ENCODE measurements around the gene TCF7L2. TPM values are rescaled to one million over a fixed set of nuclear protein-coding genes. Genes with fewer than 3 reads are reported as not detected.

TCF7L2 gene
- total RNA-seq, 1 donor from 2014 or later, result 52.5 TPM

DNA sequence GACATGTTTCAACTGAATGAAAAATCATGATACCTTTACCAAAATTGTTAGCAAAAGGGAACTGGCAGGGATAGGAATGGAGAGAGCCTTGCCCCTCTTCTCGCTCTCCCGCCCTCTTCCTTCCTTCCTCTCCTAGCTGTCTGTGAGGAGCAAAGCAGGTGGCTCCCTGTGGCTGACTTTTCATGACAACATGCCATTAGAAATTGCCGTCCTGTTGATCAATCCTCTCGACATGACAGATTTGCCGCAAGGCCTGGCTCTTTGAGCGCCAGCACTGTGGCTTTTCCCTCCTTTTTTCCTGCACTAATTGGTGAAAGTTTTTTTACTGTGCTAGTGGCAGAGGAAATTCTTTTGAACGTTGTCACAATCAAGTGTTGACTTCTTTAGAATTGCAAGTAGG is 171.1 kb downstream of the TCF7L2 start:
- peak; percentile 5 for DNase-seq (ENCODE audit: low spot score)

DNA sequence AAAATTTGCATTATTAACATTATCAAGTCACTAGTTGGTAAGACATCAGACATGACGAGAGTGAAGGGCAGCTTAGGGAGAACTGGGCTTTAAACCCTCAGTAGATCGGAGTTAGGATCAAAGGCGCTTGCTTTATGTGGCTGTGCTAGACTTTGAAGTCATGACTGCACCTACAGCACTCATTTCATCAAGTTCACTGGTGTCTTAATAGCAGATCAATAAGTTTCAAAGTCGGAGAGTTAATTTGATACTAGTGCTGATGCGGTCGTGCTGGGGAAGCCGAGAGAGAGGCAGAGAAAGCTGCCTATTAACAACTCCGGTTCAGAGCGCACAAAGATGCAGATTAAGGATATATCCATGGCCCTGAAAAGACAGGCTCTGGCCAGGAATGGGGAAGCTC is 172.9 kb downstream of the TCF7L2 start:
- peak; percentile 20 for DNase-seq (ENCODE audit: low spot score)

DNA sequence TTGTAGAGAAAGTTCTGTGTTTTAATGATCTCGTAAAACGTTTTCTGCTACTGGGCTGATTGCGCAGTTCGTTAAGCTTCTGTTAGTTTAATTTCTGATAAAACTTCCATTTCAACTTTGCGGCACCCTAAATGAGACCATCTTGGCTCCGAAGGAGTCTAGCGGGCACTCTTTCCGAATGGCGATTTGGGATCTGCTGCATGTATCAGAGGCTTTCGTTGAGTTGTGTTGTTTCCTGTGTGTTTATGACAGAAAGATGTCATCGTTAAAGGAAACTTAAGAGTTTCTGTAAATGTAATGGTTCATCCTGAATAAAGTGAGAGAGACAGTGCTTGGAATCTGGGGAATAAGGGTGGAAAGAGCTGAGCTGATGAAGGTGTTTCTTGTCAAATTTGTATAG is 174.7 kb downstream of the TCF7L2 start:
- DNase-seq (ENCODE audit: low spot score), result peak; percentile 6

DNA sequence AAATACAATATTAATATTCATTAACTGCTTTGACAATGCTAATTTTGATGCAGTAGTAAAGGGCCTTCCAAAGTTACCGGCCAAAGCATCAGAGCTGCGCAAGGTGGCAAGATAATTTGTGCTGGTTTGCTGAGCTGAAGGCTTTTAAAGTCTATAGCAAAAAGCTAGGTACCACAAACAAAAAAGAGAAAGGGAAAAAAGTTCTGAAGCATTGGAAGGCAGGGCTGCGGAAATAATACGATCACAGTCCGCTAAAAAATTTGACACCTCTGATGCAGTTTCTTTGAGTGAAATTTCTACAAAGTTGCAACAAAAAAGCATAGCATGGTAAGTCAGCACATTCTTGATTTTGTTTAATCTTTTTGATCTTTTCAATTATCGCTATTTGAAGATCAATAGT is 175.6 kb downstream of the TCF7L2 start:
- DNase-seq (ENCODE audit: low spot score), result peak; percentile 15

DNA sequence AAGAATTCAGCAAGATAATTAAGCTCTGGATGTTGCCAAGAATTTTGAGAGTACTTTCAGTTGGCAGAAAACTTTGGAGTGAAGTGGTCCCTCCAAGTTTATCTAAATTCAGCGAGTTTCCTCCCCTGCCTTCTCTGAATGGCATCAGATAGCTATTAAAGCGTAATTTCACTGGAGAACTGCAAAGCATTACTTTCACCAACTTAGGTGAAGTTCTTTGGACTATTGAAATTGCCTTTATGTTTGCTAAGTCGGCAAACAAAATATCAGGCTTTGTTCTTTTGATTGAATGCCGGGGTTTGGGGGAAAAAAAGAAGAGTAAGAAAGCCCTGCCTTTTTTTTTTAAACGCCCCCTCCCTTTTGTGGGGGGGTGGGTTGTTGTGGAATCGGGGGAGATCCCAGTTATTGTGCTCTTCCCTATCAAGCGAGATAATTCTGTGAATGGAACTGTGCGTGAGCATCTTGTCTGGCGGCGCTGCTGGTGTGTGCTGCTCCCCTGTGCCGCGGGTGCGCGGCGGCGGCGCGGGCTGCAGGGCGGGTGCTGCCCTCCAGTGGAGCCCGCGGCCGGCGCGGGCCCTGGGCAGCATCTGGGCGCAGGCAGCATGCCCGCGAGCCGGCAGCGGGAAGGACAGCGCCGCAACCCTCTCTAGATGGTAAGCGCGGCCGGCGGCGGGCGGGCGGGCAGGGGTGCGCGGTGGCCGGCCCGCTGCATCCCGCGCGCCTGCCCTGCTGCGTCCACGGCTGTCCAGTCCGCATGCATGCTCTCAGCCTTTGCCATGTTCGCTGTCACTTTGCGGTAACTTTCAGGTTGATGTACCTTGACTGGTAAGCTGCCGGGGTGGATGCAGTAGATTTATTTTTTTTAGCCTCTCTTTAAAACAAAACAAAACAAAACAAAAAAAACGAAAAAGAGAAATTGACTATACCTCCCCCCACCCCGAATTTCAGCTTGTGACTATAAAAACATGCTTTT is 176.5 kb downstream of the TCF7L2 start:
- DNase-seq (ENCODE audit: low spot score), result peak; percentile 66

DNA sequence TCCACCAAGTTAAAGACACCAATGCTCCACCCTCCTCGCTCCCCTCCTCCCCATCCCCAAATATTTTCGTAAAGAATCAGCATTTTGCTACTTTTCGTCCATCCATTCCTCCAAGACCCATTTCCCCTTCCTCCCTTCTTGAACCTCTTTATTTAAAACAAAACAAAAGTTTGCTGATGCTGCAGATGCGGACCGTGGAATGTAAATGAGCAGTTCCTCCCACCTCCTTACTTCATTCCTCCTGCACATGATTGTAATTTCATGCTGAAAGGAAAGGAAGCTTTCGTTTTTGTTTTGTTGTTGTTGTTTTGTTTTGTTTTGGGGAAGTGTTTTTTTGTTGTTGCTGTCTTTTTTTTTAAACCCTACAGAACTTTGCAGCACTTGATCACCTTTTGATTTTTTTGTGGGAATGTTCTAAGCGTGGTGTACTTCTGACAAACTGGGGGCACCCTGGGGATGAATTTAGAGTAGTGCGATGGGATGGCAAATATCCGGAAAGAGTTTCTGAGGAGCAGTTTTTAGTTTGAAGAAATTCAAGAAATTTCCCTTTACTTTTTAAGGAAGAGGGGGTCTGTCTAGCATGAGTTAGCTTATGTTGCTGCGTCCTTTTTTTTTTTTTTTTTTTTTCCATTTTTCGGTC is 177.3 kb downstream of the TCF7L2 start:
- no peak for DNase-seq (ENCODE audit: low spot score)

DNA sequence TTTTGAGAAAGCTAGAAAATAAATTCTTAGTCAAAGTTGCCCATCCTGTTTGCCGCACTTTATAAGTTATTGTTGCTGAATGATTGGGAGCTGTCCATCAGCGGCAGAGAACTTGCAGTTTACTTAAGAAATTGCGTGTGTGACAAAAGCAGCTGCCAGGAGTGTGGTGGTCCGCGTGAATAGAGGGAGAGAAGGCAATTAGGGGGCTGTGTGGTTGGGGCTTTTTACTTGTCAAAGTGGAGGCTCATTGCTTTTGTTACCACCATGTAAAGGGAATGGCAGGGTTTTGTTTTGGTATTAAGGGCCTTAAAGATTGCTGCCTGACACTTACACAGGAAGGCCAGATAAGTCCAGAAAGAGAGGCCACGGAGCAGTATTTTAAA is 177.8 kb downstream of the TCF7L2 start:
- no peak for DNase-seq (ENCODE audit: low spot score)

DNA sequence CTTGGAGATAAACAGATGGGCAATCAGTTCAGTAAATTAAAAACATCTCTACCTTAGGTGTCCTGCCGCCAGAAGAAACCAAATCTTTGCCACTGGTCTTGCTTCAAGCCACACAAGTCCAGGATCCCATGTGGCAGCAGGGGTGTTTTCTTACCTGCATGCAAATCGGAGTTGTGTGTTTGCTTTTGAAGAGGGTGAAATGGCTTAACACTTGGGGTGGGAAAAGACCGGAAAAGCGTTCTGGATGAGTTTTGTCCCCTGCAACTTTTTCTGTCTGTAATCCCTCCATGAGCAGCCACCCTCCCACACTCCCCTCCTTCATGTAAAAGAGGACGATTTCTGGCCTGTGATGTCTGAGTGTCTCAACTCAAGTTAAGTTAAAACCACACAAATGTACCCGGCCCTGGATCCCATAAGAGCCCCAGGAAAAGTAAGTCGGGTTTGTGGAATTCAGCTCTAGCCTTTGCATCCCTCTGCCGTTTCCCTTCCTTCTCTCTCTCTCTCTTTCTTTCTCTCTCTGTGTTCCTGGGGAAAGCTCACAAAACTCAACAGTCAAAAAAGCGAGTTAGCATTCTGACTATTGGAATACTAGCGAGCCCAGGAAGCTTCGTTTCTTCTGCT is 178.5 kb downstream of the TCF7L2 start:
- DNase-seq (ENCODE audit: low spot score), result no peak

DNA sequence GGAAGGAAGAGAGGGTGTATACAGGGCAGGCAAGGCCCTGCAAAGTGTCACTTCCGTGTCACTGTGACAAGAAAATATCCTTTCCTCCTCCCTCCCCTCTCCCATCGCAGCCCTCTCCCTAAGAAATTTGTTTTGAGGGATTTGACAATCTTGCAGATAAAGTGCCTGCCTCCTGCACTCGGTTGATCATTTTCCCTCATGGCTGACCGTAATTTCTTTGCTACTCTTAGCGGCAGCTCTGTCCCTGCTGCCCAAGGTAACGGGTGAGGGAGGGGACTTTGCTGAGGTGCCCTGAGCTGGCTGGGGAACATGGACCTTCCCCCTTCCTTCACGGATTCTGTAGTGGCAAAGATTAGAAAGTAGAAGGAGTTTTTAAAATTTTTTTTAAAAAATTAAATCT is 179.1 kb downstream of the TCF7L2 start:
- DNase-seq (ENCODE audit: low spot score), result no peak

DNA sequence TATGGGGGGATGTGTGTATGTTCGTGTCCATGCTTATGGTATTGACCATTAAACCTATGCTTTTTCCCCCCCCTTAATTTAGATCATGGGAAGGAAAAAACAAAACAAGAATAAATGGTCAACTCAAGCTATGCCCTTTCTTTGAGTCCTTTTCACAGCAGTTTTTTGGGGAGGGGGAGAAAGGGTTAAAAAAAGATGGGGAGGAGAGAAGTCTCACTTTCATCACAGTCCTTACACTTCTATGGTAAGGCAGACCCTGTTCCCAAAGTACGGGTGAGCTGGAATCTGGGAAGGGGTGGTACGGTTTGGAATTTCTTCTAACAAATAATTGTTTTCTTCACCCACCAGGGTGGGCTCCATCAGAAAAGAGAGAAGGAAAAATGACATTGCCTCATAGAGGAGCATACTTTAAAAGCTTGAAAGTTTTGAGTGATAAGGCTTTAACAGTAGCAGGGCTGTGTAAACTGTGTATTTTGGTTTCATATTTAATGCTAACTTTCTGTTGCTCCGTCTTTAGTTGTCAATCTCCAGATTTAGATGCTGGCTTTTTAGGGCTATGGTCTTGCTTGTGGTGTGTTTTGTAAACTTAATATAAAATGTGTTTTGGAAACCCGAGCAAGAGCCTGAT is 180.1 kb downstream of the TCF7L2 start:
- no peak for DNase-seq (ENCODE audit: low spot score)

DNA sequence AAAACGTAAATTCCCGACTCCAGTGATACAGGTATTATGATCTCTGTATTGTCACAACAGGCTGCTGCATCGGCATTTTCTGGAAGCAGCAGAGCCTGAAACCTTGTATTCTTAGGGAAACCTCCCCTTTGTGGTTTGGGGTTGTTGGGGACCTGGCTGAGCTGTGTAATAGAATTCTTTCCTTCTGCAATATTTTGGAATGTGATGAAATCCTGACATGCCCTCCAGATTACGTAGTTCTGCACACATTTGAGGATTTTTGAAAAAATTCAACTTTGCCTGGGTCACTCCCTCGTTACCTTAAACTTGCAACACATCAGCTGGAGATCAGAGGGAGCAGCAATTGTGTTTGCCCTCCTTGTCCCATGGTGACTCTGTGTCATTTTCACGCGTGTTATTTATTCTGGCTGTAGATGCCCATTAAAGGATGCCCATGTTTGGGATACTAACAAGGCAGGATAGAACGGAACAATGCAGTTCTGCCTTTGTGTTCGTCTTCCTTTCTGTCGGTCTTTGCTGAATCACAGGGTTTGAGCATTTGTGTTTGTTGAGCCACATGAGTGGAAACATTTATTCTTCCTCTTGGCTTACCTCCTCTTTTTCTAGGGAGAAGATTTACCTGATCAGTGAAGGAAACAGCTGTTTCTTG is 181.7 kb downstream of the TCF7L2 start:
- DNase-seq (ENCODE audit: low spot score), result no peak

DNA sequence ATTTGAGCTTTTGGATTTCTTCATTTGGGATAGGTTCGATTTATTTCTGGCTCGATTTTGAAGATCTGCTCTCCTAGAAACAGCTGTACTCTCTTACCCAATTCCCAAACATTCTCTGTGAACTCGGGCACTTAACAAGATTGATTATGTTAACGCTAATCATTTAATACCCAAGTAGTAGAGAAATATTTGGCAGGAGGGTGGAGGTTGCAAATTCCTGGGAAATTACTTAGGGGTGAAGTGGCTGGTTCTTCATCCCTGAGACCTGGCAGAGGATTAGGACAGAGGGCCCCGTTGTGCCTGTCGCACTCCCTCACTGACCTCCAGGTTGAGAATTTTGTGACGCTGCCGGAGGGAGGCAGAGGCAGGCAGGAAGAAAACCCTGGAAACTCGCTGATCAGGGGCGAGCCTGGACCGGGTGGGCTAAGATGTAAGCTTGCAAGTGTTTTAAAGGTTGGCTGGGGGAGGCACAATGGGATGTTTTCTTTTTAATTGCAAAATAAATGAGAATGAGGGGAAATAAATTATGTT is 182.6 kb downstream of the TCF7L2 start:
- no peak for DNase-seq (ENCODE audit: low spot score)

DNA sequence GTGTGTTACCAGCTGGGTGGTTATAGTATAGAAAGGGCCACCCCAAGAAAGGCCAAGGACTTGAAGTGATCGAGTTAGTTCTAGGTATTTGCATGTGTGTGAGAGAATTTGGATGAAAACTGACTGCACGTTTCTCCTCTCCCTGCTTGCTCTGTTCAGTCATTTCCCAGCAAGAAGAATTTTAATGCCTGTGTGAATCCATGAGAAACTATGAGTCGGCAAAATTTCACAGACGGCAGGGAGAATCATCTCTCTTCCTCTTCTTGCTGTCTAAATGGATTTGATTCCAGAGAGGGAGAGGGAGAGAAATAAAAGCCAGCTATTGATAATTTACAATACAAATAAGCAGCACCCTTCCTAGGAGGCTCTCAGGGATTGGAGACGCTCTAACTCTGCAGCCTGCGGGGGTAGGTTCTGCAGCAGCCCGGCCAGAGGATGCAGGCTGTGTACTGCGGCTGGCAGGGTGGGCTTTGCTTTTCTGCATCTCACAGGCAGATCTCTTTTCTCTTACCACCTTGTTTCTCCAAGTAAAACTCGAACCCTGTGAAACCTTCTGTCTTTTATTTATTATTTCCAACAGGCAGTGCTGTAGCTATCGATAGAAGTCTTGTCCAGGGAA is 183.6 kb downstream of the TCF7L2 start:
- no peak for DNase-seq (ENCODE audit: low spot score)

DNA sequence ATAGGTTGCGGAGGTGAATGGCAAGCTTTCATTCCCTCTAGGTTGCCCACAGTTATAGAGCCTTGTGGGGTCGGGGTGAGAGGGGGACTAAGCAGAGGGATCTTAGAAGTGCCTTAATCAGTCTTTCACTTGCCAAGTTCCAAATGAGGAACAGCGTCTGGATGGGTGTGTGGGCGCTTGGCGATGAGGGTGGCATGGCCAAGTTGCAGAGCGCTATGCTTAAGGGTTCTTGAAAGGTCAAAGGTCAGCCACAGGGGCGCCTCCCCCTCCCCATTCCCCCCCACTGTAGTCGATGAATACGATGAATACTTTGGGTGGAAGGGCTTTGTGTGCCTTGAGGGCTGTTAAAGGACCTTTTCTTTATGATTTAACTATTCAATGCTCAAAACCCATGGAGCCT is 185.0 kb downstream of the TCF7L2 start:
- DNase-seq (ENCODE audit: low spot score), result no peak

DNA sequence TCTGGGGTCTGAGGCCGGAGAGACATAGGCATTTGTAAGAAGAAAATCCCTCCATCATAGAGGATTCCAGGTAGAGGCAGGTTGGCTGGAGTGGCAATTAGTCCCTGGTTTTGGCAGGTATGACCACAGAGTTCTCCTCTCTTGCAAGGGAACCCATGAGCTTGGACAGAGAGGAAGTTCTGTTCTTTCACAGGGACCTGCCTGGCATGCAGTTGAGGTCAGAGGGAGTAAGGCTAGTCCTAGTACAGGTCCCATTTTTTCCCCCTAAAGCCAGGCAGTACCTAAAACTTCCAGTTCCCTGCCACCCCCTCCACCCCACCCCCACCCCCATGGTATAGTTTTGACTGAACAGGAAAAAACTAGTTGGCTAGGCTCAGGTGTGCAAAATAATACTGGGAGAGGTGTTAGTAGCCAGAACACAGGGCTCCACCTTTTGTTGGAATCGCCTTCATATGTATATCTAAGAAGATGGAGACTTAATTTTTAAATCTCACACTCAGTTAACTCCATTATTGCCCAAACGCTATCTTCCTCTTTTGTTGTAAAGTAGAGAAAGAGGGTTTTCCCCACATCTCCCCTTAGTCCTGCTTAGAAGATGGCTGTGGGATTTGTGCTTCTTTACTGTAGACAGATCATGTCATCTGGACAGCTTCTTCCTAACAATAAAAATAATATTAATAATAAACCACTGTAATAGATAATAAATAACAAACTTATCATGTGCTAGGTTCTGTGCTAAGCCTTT is 188.1 kb downstream of the TCF7L2 start:
- DNase-seq (ENCODE audit: low spot score), result no peak

DNA sequence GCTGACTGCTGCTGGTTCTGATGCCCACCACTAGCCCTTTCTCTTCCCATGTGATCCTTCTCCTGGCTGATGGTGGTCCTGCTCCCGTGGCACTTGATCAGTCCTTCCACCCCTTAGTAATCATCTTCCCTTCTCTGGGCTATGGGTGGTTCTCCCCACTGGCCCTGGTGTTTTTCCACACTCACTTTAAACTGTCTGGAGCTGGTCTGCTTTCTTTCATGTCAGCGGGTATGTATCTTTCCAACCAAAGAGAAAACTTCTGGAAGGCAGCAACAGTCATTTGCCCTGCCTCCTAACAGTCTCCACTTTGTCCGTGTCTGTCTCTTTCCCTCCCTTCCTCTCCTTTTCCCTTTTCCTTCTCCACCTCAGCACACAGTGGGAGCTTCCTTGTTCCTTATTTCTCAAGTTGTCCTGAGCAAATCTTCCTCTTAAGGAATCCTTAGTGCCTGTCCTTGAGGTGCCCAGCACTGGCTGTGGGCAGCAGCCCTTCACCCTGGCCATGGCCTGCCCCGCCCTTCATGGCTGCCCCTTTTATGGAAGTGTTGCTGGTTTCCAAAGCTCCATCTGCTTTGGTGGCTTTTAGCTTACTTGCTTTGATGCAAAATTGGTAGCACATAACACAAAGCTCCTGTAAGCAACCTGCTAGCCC is 189.0 kb downstream of the TCF7L2 start:
- DNase-seq (ENCODE audit: low spot score), result no peak

DNA sequence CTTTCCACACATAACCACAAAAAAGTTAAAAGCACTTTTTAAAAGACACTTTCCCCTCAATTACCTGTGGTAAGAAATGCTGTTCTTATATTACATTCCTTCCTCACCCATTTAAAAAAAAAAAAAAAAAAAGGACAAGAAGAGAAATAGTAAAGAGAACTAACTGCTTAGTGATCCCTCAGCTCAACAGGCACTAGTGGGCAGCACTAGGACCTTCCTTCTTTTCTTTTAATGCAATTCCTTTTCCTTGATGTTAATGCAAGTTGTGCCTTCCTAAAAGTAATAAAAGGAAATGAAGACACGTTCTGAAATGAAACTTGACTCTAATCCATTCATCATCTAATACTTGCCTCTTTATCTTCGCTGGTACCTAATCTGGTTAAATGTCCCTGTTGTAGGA is 189.7 kb downstream of the TCF7L2 start:
- no peak for DNase-seq (ENCODE audit: low spot score)

DNA sequence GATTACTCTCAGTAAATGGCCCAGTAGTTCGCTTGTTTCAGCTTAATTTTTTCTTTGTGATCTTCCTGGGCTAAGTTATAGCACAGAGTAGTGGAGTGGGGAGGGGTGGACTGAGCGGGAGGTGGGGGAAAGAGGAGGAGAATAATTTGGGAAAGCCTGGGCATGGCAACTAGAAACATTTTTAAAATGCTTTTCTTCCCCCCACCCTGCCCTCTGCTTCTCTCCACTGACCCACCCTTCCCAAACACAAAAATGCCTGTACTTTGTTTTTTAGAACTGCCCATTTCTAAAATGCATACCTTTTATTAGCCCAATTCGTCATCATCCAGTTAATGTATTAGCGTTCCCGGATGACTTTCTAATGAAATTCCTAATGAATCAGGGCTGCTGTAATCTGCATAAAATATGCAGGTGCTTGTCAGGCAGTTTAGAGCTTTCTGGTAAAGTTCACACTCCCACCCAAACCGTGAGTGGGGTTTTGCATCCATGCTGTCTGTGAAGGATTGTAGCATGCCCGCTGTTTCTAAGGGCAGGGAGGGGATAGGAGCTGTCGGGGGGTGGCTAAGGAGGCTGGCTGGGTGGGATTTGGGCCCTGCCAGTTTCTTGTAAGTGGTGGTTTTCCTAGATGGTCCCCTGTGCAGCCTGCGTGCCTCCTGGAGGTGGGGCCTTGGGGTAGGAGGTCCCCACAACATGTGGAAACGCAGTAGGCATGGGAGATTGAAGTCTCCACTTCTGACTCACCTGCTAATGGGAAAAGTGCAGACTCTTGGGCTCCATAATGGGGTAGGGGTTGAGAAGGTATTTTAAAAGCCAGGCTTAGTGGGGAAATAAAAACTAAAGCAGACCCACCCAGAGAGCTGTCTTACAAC is 190.3 kb downstream of the TCF7L2 start:
- no peak for DNase-seq (ENCODE audit: low spot score)
